Measurements from ENCODE around the gene TRIM67.

GRCh38 chr1:231124746-231125145 is 37.1 kb upstream of the TRIM67 start:
- TF ChIP-seq POLR2AphosphoS5 (IDR thresholded peaks at IDR 0.05), result no peak
- no peak for TF ChIP-seq EP300 (IDR thresholded peaks at IDR 0.05)
- no peak for TF ChIP-seq POLR2A (IDR thresholded peaks at IDR 0.05)

All from stomach (tissue), 4 donors.